NK-92 treated with Interleukin-12 subunit alpha and Interleukin-12 subunit beta, amount 100 ng/mL, for 24 hours (cell line): ENCODE results near the gene RBM20.

Experiments used
- DNase-seq: peaks from one replicate; lab custom pipeline; 2025; lab: John Stamatoyannopoulos, UW

Gene RBM20

GRCh38 chr10:110788620-110789385 lies 144.7 kb downstream of the RBM20 start:
- DNase-seq = no peak

DNA sequence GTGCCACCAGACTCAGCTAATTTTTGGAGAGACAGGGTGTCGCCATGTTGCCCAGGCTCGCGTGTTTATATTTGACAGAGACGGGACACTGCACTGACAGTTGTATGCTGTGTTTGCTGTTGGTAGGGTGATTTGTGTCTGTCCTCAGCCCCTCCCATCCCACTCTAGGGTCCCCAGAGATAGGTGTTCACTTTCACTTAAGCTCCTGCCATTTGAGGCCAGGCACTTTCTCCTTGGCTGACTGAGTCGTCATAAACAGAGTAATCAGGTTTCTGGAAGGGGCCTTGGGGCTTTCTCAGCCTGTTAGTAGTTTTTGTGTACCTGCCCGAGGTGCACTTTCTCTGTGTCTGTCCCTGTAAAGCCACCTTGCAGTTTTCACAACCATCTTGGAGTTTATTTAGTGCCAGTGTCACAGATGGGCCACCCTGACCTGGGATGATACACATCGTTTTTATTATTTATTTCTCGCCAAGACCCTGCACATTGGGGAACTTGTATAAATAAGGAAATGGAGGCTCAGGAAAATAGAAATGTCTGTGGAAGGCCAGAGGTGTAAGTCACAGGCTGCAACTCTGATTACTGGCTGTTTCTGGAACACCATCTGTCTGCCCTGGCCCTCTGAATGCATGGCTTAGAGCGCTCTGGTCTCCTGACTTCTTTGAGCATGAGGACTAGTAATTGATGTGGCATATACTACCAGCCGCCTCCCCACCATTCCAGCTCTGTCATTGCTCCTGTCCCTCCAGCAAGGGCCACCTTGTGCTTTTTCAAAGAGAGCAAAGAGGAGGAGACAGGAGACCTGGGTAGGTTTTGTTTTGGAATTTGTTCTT lies 145.7 kb downstream of the RBM20 start:
- DNase-seq = no peak

DNA sequence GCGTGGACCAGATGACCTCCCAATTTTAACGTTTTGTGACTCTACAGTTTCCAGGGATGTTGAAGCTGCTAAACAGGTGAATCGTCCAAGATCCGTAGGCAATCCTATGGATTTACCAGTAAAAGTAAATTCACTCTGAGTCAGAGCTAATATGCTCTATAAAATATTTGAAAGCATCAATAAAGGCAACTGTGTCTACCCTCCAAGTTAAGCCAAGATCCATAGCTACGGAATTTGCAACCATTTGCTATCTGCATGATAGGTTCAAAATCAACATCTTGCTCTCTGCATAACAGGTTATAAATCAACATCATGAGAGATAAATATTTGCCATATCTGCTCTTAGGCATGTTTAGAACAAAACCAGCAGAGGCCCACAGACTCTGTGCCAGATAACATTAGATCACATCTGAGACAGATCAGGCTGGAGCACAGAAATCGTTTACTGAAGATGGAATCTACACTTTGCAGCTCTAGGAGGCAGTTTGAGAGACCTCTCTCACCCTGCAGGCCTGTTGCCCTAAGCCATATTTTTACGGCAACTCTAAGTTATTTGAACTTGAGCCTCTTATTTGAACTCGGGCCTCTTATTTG lies 146.9 kb downstream of the RBM20 start:
- DNase-seq = no peak

GRCh38 chr10:110791541-110792073 lies 147.5 kb downstream of the RBM20 start:
- DNase-seq = no peak

DNA sequence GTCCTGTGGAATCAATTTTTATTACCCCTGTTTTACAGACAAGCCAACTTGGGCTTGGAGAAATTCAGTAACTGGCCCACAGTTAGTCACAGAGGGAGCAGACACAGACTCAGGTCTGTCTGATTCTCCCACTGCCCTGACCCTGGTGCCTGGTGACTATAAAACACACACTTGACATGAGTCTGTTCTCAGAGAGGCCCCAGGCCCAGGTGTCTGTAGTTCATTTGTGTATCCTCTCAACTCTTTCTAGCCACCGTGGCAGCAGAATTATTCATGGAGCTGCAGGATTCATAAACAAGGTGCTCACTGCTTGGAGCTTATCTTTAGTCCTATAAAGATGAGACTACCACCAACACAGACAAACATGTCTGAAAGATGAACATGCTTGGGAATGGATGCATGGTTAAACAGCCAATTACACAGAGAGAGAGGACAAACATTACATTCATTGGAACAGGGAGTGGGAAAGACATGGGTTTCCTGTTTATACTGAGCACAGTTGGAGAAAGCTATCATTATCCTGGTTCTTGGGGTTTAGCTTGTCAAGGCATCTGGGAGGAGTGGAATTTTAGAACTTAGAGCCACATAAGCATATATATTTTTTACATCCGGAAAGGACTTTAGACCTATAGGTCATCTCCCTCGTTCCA lies 148.5 kb downstream of the RBM20 start:
- no peak for DNase-seq

GRCh38 chr10:110793128-110793812 lies 149.1 kb downstream of the RBM20 start:
- no peak for DNase-seq

DNA sequence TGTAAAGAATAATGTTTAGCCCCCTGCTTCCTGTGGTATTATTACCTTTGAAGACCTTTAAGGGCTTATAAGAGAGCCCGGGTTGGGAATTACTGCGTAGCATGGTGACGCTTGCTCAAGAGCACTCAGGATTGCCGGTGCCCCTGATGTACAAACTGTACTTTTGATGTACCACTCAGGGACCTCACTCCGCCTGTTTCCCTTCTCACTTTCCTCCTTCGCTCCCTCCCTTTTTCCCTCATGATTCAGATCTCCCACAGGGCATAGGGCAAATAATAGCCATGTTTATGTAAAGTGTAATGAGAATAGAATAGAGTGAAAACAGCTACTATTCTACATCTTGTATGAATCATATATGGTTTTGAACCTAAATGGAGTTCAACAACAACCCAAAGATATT lies 149.8 kb downstream of the RBM20 start:
- DNase-seq = no peak

- DNase-seq = no peak
These were observed 150.7 kb downstream of the RBM20 start for GRCh38 chr10:110794808-110795207.

GRCh38 chr10:110797416-110797815 lies 153.3 kb downstream of the RBM20 start:
- DNase-seq = no peak

- DNase-seq = no peak
These were observed 154.2 kb downstream of the RBM20 start for GRCh38 chr10:110798340-110798739.

- DNase-seq = no peak
These were observed 158.0 kb downstream of the RBM20 start for GRCh38 chr10:110802090-110802489.

DNA sequence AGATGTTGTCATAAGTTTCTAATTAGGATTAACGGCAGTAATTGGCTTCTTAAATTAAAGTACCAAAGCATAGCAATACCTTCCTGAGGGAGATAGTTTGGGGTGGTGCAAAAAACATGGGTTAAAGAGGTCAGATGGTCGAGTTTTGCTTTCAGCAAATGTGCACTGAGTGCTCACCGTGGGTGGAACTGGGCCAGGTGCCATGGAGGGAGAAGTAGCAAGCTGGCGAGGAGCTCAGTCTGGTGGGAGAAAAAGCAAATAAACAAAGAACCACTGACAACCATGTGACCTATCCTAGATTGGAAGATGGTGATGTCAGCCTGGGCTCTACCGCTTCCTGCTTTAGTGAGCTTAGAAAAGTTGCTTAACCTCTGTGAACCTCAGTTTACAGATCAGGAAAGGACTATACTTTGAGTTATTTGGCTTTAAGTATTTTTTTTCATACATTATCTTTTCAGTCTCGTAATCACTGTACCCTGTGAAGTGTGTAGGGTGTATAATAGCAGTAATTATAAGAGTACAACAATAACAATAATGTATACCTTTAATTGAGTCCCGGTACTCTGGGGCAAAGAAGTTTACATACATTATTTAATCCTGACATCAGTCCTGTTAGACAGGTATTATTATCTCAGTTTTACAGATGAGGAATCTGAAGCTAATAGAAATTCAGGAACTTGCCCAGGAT lies 158.6 kb downstream of the RBM20 start:
- no peak for DNase-seq

GRCh38 chr10:110803239-110803749 lies 159.2 kb downstream of the RBM20 start:
- DNase-seq = no peak

GRCh38 chr10:110803830-110804338 lies 159.7 kb downstream of the RBM20 start:
- DNase-seq = no peak

DNA sequence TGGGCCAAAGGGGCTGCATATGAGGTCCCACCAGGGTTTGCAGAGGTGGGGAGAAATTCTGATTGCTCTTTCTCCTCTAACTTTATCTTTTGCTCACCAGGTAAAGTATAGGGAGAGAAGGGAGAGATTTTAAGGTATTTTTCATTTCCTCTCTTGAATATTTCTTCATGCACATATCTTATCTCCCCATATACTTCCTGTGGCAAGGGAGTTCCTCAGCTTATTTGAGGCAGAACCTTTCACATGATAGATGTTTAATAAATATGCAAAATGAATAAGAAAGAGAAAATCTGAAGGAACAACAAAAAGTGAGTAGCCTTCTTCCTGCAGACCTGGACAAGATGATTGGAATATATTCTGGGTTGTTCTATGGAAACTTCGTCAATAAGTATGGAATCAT lies 160.2 kb downstream of the RBM20 start:
- DNase-seq = no peak

GRCh38 chr10:110805292-110805691 lies 161.2 kb downstream of the RBM20 start:
- DNase-seq = no peak

DNA sequence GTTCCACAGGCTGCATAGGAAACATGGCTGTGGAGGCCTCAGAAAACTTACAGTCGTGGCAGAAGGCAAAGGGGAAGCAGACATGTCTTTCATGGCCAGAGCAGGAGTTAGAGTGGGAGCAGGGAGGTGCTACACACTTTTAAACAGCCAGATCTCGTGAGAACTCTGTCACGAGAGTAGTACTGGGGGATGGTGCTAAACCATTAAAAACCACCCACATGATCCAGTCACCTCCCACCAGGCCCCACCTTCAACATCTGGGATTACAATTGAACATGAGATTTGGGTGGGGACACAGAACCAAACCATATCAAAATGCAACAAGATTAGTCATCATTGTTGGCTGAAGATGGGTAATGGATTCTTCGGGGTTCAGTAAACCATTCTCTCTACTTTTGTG lies 162.2 kb downstream of the RBM20 start:
- no peak for DNase-seq

DNA sequence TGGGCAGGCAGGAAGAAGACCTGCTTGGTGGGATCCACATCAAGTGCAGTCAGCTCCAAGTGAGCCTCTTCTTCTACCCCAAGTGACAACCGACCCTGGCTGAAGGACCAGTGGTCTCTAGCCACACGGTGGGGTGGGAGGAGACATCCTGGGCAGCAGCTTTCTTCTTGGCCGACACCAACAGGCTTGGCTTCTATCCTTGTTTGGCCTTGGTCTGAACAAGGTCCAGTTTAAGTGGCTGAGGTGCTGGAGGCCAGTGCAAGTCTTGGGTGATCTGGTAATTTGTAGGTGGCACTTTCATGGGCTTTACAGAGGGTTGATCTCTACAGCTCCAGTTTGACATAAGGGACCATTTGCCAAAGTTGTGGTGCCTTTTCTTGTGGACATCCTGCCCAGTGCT lies 164.0 kb downstream of the RBM20 start:
- DNase-seq = no peak

DNA sequence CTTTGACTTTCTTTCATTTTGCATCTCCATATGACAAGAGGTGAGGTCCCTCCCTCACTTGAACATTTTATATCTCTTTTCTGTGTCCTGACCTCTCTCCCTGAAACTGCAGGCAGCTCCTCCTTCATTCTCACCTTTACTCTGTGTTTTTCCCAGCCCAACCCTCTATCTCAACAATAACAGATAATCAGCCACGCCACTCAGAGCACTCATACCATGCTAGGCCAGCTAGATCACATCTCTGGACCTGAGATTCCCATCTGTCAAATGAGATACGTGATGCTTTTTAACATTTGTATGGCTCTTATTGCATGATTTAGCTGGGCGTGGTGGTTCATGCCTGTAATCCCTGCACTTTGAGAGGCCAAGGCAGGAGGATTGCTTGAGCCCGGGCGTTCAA lies 164.5 kb downstream of the RBM20 start:
- no peak for DNase-seq

DNA sequence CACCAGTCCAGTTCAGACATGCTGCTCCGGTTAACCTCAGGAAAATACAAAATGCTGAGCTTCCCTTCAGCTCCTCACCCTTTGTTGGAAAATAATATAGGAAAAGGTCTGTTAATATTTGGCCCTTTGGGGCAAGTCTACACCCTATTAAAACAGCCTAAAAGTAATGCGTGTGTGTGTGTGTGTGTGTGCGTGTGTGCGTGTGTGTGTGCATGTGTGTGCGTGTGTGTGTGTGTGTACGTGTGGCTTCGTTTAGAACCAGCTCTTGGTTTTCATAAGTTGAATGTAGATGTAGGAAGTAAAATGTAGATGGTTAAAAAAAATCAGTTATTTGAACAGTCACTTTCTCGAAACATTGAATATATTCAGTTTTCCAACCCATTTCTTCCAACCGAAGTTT lies 166.5 kb downstream of the RBM20 start:
- no peak for DNase-seq
